Measurements from ENCODE around the gene SLC26A2.

SLC26A2 gene

GRCh38 chr5:149960272-149961185, at the start of gene SLC26A2:
TSS of gene SLC26A2 (plus strand) at chr5:149960758. CDS start at chr5:149977653, 16,895 bp downstream.
- peak; percentile 95 for DNase-seq

GRCh38 chr5:149911031-149911430, 49.5 kb upstream of the SLC26A2 start:
- DNase-seq: no peak

GRCh38 chr5:149912226-149912871, 48.2 kb upstream of the SLC26A2 start:
- no peak for DNase-seq

- DNase-seq: no peak
Measured at GRCh38 chr5:149913436-149914419, 46.8 kb upstream of the SLC26A2 start.

- no peak for DNase-seq
Measured at GRCh38 chr5:149915392-149916260, 44.9 kb upstream of the SLC26A2 start.

- no peak for DNase-seq
Measured at GRCh38 chr5:149916334-149917072, 44.1 kb upstream of the SLC26A2 start.

- DNase-seq: no peak
Measured at GRCh38 chr5:149917073-149917676, 43.4 kb upstream of the SLC26A2 start.

GRCh38 chr5:149921597-149921996, 39.0 kb upstream of the SLC26A2 start:
- no peak for DNase-seq

- DNase-seq: no peak
Measured at GRCh38 chr5:149922950-149923349, 37.6 kb upstream of the SLC26A2 start.

- no peak for DNase-seq
Measured at GRCh38 chr5:149924486-149924885, 36.1 kb upstream of the SLC26A2 start.

GRCh38 chr5:149930043-149930748, 30.4 kb upstream of the SLC26A2 start:
- DNase-seq: no peak

GRCh38 chr5:149930749-149931574, 29.6 kb upstream of the SLC26A2 start:
- no peak for DNase-seq

GRCh38 chr5:149931992-149932436, 28.5 kb upstream of the SLC26A2 start:
- no peak for DNase-seq

- DNase-seq: no peak
Measured at GRCh38 chr5:149932445-149933350, 27.9 kb upstream of the SLC26A2 start.

GRCh38 chr5:149935431-149935901, 25.1 kb upstream of the SLC26A2 start:
- no peak for DNase-seq

- DNase-seq: no peak
Measured at GRCh38 chr5:149936044-149936699, 24.4 kb upstream of the SLC26A2 start.

- DNase-seq: no peak
Measured at GRCh38 chr5:149936700-149937091, 23.9 kb upstream of the SLC26A2 start.
